A673 (cell line): ENCODE results near the gene ADGRL3. TPM values are rescaled to one million over a fixed set of nuclear protein-coding genes. Genes with fewer than 3 reads are reported as not detected.

Source experiments
- BruUV-seq: library from RNA; stranded (reverse); fragments of 400-500 nt; replicated peaks from 2 replicates; lab custom pipeline; 2021; lab: Mats Ljungman, UMichigan
- CTCF ChIA-PET: fragments of 300-600 bp; sonication (Branson Sonifier 250); formaldehyde crosslinking; loops from one replicate; lab custom pipeline; 2022; ENCODE audit warnings: antibody characterized with exemption; lab: Charles Lee
- POLR2A ChIA-PET: fragments of 300-600 bp; sonication (Branson Sonifier 250); formaldehyde crosslinking; loops from one replicate; lab custom pipeline; 2022; ENCODE audit warnings: antibody characterized with exemption; ENCODE audit not compliant: low non-redundant PET; lab: Charles Lee
- DNase-seq: peaks from one replicate; pipeline ENCODE4 v3.0.0-alpha.2; 2015; ENCODE audit warnings: low spot score
- H3K27ac ChIP-seq: fragments of 200-600 bp; sonication (generic); 2 replicates; pipeline ENCODE4 v1.5.1; 2016; ENCODE audit warnings: mixed run types, low read depth, mild to moderate bottlenecking, mixed read lengths, antibody characterized with exemption, low read length; ENCODE audit not compliant: poor library complexity, severe bottlenecking
- H3K27me3 ChIP-seq: fragments of 200-600 bp; sonication (generic); replicated peaks from 2 replicates; pipeline ENCODE4 v1.6.1; 2017; ENCODE audit warnings: mixed run types, low read depth, mild to moderate bottlenecking, mixed read lengths, antibody characterized with exemption, low read length; ENCODE audit not compliant: insufficient read depth, poor library complexity
- H3K36me3 ChIP-seq: fragments of 200-600 bp; sonication (generic); 2 replicates; pipeline ENCODE4 v1.6.1; 2016; ENCODE audit warnings: mixed run types, mild to moderate bottlenecking, mixed read lengths, antibody characterized with exemption, low read length; ENCODE audit not compliant: insufficient read depth, poor library complexity, severe bottlenecking
- H3K4me1 ChIP-seq: fragments of 200-600 bp; sonication (generic); 2 replicates; pipeline ENCODE4 v1.6.1; 2017; ENCODE audit warnings: mixed run types, mild to moderate bottlenecking, mixed read lengths, antibody characterized with exemption, low read length; ENCODE audit not compliant: insufficient read depth, poor library complexity, severe bottlenecking
- H3K4me3 ChIP-seq: fragments of 200-600 bp; sonication (generic); 2 replicates; pipeline ENCODE4 v1.5.1; 2016; ENCODE audit warnings: low read depth, mixed run types, mild to moderate bottlenecking, mixed read lengths, low read length; ENCODE audit not compliant: poor library complexity, severe bottlenecking
- H3K9me3 ChIP-seq: fragments of 200-600 bp; sonication (generic); 2 replicates; pipeline ENCODE4 v1.6.1; 2016; ENCODE audit warnings: mixed run types, low read depth, mild to moderate bottlenecking, mixed read lengths, antibody characterized with exemption, low read length; ENCODE audit not compliant: poor library complexity, severe bottlenecking
- EZH2 ChIP-seq: fragments of 200-600 bp; sonication (generic); IDR thresholded peaks from 2 replicates; pipeline ENCODE4 v1.6.1; 2017; ENCODE audit warnings: borderline replicate concordance, low read depth, mild to moderate bottlenecking, mixed read lengths, antibody characterized with exemption, low read length; ENCODE audit not compliant: poor library complexity, severe bottlenecking
- intact Hi-C: fragments of 100-400 bp; cut with micrococcal nuclease; formaldehyde crosslinking; loops from one replicate; pipeline ENCODE4 v1.10.0; 2022; ENCODE audit not compliant: unreplicated experiment
- total RNA-seq: library from RNA; stranded (reverse); gene quantifications from 2 replicates; pipeline ENCODE4 v1.2.3, GENCODE V29; 2021
- TF ChIP-seq, protein P1 (sequence below): fragments of 300-800, 200-600 bp; sonication (generic); conservative IDR thresholded peaks from 2 replicates; pipeline ENCODE4 v1.5.1; 2017; ENCODE audit warnings: low read depth, mild to moderate bottlenecking, antibody characterized with exemption, low read length, moderate library complexity, mixed read lengths

ADGRL3 gene
- total RNA-seq, 1 experiment from 2014 or later: not detected

DNA sequence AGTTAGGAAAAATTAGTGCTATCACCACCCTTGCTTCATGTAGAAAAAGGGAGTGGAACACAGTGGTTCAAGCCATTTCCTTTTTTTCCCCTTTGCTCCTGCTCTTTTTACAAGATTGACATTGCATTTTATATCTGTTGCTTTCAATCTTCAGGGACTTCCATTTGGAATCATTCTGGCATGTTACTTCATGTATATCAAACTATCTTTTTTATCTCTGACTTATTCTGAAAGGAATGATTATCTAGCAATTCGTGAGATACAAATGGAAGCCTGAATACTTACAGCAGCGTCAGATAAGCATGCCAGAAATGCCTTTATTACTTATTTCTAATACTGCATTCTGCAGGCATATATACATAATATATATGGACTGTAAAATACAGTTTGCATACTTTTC is 20.4 kb downstream of the ADGRL3 start:
- no peaks in the 10 kb centered on the region for H3K9me3 ChIP-seq
- ChIA-PET CTCF (no interaction called here), POLR2A (no interaction called here)
- DNase-seq: no peak
- H3K36me3 ChIP-seq: no peaks in the 10 kb centered on the region
- H3K4me1 ChIP-seq: no peaks in the 10 kb centered on the region
- no peak overlapping the region for H3K4me3 ChIP-seq
- no peak overlapping the region for H3K27ac ChIP-seq
- no peaks in the 10 kb centered on the region for H3K27me3 ChIP-seq
- TF ChIP-seq EZH2: no peak
- TF ChIP-seq, protein P1, sequence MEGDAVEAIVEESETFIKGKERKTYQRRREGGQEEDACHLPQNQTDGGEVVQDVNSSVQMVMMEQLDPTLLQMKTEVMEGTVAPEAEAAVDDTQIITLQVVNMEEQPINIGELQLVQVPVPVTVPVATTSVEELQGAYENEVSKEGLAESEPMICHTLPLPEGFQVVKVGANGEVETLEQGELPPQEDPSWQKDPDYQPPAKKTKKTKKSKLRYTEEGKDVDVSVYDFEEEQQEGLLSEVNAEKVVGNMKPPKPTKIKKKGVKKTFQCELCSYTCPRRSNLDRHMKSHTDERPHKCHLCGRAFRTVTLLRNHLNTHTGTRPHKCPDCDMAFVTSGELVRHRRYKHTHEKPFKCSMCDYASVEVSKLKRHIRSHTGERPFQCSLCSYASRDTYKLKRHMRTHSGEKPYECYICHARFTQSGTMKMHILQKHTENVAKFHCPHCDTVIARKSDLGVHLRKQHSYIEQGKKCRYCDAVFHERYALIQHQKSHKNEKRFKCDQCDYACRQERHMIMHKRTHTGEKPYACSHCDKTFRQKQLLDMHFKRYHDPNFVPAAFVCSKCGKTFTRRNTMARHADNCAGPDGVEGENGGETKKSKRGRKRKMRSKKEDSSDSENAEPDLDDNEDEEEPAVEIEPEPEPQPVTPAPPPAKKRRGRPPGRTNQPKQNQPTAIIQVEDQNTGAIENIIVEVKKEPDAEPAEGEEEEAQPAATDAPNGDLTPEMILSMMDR: no peak
- intact Hi-C loops: no loop called here
- no TSS peak for BruUV-seq

DNA sequence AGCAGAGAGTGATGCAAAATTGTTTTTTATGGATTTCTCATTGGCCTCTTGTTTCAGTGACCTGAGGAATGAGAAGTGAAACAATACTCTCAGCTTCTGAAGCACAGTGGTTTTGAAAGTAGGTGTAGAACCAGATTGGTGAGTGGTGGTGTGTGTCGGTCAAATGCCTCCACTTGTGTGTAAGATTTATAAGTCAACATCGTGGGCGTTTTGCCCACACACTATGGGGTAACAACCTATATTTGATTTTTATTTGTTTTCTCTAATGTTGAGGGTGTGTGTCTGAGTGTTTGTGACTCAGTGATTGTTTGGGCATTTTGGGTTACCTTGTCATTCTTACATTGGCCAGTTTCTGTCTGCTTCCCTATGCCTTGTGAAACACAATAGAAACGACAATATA is 23.3 kb downstream of the ADGRL3 start:
- no peaks in the 10 kb centered on the region for H3K4me1 ChIP-seq
- ChIA-PET POLR2A (no interaction called here), CTCF (no interaction called here)
- no peaks in the 10 kb centered on the region for H3K36me3 ChIP-seq
- no peak for DNase-seq
- H3K27me3 ChIP-seq: no peaks in the 10 kb centered on the region
- intact Hi-C loops: no loop called here
- no peak overlapping the region for H3K4me3 ChIP-seq
- TF ChIP-seq, protein P1: no peak
- TF ChIP-seq EZH2: no peak
- H3K9me3 ChIP-seq: no peaks in the 10 kb centered on the region
- BruUV-seq: no TSS peak
- H3K27ac ChIP-seq: no peak overlapping the region

DNA sequence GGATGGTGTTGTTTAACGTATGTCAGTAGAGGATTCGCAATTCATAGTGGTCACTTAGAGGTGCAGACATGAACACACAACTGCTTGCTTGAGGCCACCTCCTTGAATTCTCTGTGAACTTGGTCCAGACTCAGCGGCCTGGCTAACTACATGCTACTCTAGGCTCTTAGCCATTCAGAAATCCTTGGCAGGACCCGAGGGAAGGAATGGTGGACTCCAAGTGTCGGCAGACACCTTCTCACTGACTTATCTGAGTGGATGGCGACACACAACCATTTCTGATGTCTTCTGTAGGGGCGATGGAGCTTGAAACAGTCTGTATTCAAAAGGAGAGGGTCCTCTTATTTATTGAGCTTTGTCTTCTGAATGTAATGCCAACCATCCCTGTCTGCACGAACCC is 24.4 kb downstream of the ADGRL3 start:
- no peaks in the 10 kb centered on the region for H3K4me1 ChIP-seq
- no peaks in the 10 kb centered on the region for H3K9me3 ChIP-seq
- no peak overlapping the region for H3K4me3 ChIP-seq
- H3K27ac ChIP-seq: no peak overlapping the region
- ChIA-PET CTCF (no interaction called here), POLR2A (no interaction called here)
- intact Hi-C loops: no loop called here
- no peaks in the 10 kb centered on the region for H3K36me3 ChIP-seq
- no TSS peak for BruUV-seq
- no peak for DNase-seq
- TF ChIP-seq, protein P1: no peak
- TF ChIP-seq EZH2: no peak
- H3K27me3 ChIP-seq: no peaks in the 10 kb centered on the region
